ENCODE measurements around the gene POLR3H. TPM values are rescaled to one million over a fixed set of nuclear protein-coding genes. Genes with fewer than 3 reads are reported as not detected.
A peak's percentile ranks its signal among the peaks of the same experiment; 100 is the strongest.

The POLR3H gene
- total RNA-seq, 1 experiment from 2014 or later, result 26.6 TPM

- DNase-seq (ENCODE audit: low read depth), result no peak
These were observed 21.5 kb downstream of the POLR3H start for GRCh38 chr22:41522813-41523212.

GRCh38 chr22:41521126-41521525 is 23.1 kb downstream of the POLR3H start:
- DNase-seq (ENCODE audit: low read depth), result no peak

GRCh38 chr22:41518048-41518347 is 26.3 kb downstream of the POLR3H start:
- no peak for DNase-seq (ENCODE audit: low read depth)

- peak; percentile 58 for DNase-seq (ENCODE audit: low read depth)
These were observed 26.9 kb downstream of the POLR3H start for GRCh38 chr22:41517172-41518047.

GRCh38 chr22:41516462-41516861 is 27.8 kb downstream of the POLR3H start:
- DNase-seq (ENCODE audit: low read depth), result no peak

GRCh38 chr22:41513391-41513790 is 30.9 kb downstream of the POLR3H start:
- no peak for DNase-seq (ENCODE audit: low read depth)

GRCh38 chr22:41512421-41513194 is 31.7 kb downstream of the POLR3H start:
- peak; percentile 85 for DNase-seq (ENCODE audit: low read depth)

- DNase-seq (ENCODE audit: low read depth), result no peak
These were observed 32.7 kb downstream of the POLR3H start for GRCh38 chr22:41511521-41511968.

GRCh38 chr22:41508770-41509170 is 35.5 kb downstream of the POLR3H start:
- DNase-seq (ENCODE audit: low read depth), result no peak

GRCh38 chr22:41507330-41508063 is 36.8 kb downstream of the POLR3H start:
- DNase-seq (ENCODE audit: low read depth), result no peak

GRCh38 chr22:41505511-41506220 is 38.6 kb downstream of the POLR3H start:
- DNase-seq (ENCODE audit: low read depth), result no peak

GRCh38 chr22:41504816-41505215 is 39.5 kb downstream of the POLR3H start:
- no peak for DNase-seq (ENCODE audit: low read depth)

GRCh38 chr22:41504397-41504796 is 39.9 kb downstream of the POLR3H start:
- no peak for DNase-seq (ENCODE audit: low read depth)

GRCh38 chr22:41501209-41501608 is 43.1 kb downstream of the POLR3H start:
- no peak for DNase-seq (ENCODE audit: low read depth)

GRCh38 chr22:41500303-41500702 is 44.0 kb downstream of the POLR3H start:
- DNase-seq (ENCODE audit: low read depth), result no peak

GRCh38 chr22:41499624-41500280 is 44.5 kb downstream of the POLR3H start:
- DNase-seq (ENCODE audit: low read depth), result no peak

GRCh38 chr22:41498303-41498835 is 45.9 kb downstream of the POLR3H start:
- no peak for DNase-seq (ENCODE audit: low read depth)

- DNase-seq (ENCODE audit: low read depth), result no peak
These were observed 52.7 kb downstream of the POLR3H start for GRCh38 chr22:41491374-41492100.

GRCh38 chr22:41488596-41489385 is 55.5 kb downstream of the POLR3H start:
- no peak for DNase-seq (ENCODE audit: low read depth)
